A549 treated with AZD9567 at 1 μM for 4 hours (cell line): ENCODE measurements around the gene ANKRD13B. TPM values are rescaled to one million over a fixed set of nuclear protein-coding genes. Genes with fewer than 3 reads are reported as not detected.

ENCODE experiments used
- total RNA-seq: library from RNA; stranded (reverse); fragments of 200-300 nt; extraction: Qiagen RNA extraction; gene quantifications from 5 replicates; pipeline ENCODE4 v1.2.3, GENCODE V29; 2022; ENCODE audit not compliant: insufficient read depth

ANKRD13B gene
- total RNA-seq, result 16.2 to 29.6 TPM (median 27.1 TPM) in 5 replicates

DNA sequence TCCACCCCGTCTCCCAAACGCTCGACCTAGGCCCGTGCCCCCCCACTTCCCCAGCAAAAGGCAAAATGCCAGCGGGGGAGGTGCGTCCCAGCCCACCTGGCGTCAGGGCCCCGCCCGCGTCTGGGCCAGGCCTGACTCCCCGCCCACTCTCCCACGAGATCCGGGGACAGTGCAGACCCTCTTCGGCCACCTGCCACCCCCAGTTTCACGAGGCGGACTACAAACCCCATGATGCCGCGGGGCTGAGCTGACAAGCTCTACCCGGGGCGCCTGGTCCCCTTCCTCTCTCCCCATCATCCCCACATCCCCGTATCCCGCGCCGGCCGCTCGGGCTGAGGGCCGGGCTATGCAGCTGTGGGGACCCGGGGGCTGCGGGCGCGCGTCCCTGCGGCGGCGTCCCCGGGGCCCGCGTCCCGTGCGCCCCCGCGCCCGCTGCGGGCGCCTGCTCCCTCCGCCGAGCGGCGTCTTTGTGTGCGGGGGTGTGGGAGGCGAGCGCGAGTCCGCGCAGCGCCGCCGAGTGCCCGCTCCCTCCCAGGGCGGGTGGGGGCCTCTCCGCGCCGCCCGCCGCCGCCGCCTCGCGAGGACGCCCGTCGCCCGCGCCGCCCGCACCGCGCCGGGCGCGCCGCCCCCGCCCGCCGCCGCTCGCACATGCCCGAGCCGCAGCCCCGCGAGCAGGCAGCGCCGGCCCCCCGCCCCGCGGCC lies at the start of gene ANKRD13B:
ANKRD13B (plus strand) TSS at position 283 of the 702 bp plus-strand sequence. CDS start 490 bp downstream, outside the sequence.

DNA sequence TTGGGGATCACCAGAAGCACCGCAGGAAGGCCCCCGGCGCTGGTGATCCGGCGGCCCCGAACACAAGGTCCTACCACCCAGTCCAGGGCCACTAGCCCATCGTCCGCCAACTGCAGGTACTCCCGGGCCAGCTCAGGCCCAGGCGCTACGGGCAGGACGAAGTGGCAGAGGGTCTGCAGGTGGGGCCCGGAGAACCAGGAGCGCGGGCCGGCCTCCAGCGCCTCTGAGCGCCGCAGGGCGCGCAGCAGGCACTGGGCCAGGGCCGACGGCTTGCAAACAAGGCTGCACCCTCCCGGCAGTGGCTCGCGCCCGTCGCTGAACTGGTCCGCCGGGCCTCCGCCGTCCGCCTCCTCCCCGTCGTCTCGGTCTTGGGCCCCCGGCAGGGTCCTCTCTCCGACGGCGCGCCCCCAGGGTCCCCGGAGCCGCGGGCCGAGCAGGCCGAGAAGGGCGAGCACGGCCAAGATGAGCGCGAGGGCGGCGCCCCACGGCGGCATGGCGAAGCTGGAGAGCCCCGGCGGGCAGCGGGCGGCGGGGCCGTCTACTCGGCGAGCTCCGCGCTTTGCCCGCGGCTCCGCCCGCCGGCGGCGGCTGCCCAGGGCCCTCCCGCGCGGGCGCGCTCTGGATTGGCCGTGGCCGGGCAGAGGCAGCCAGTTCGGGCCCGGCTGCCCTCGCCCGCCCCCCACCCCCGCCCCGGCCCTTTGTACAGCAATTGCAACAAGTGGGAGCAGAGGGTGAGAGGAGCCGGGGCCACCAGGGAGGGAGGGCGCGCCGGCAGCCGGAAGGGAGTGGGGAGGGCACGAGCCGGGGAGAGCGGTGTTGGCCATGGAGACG lies 26.2 kb upstream of the ANKRD13B start, which contains the start of gene ABHD15:
ABHD15 (minus strand) TSS at position 565 of the 831 bp plus-strand sequence; CDS start at position 494, 71 bp downstream.

DNA sequence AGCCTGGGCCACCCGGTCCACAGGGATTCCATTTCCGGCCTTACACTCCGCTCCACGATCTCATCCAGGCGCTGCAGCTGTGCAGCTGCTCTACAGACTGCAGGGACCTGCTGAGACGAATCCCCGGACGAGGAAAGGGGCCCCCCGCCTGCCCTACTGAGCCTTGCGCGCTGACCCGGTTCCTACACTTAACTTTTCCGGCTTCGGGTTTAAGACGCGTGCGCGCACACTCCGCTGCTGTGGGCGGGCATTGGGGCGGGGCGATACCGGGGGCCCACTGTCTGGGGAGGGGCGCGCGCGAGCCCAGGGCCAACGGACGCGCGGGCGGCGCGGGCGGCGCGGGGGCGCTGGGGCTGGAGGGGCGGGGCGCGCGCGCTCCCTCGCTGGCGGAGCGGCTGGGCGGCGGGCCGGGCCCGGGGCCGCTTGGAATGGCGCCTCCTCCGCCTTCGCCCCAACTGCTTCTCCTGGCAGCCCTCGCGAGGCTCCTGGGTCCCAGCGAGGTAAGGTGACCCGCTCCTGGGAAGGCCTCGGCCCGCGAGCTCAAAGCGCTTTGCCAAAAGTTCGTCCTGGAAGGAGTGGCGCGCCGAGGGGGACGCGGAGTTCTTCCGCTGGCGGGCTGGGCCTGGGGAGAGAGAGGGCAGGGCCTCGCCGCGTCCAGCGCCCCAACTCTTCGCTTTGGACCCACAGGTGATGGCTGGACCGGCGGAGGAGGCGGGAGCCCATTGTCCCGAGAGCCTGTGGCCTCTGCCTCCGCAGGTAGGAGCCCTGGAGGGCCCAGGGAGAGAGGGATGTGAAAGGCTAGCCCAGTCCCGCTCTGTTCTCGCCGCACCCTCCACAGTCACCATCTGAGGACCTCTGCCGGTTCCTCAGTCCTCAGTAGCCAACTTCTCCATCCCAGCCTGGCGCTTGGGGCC lies 24.3 kb upstream of the ANKRD13B start, which contains the start of gene TP53I13:
TP53I13 (plus strand) TSS at position 371 of the 914 bp plus-strand sequence; CDS start at position 429, 58 bp downstream.

DNA sequence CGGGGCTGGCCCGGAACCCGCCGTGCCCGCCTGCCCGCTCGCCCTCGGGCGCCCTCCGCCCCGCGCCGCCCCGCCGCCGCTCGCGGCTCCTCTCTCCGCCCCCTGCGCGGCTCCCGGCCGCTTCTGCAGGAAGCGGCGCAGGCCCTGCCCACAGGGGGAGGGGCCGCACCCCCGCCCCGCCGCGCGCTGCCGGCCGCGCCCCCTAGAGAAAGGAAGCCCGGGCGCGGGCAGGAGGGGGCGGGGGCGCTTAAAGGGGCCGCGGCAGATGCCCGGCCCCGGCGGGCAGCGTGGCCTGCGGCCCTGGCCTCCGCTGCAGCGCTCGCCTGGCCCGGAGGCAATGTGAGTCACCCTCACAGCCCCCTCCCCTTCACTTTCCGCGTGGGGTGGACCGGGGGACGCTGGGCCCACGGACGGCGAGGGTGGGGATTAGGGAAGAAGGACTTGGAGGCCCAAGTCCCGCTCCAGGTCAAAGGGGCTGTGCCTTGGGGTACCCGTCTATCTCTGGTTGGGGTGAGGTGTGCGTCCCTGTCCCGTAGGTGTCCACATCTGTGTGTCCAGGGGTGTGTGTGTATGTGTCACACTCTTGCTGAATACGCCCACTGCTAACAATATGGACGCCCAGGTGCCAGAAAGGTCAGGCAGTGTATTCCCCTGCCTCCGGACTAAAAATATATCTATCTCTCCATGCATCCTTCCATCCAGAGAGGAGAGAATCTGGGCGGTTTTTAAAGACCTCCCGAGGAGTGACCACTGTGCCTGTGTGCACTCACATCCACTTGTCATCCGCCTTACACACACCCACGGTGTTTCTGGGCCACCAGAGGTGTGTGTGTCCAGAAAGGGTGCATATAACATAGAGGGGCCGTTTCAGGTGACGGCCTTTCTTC lies 3.2 kb upstream of the ANKRD13B start, which contains the start of gene GIT1:
GIT1 (minus strand) TSS at position 125 of the 887 bp plus-strand sequence. CDS start 270 bp downstream, outside the sequence.

DNA sequence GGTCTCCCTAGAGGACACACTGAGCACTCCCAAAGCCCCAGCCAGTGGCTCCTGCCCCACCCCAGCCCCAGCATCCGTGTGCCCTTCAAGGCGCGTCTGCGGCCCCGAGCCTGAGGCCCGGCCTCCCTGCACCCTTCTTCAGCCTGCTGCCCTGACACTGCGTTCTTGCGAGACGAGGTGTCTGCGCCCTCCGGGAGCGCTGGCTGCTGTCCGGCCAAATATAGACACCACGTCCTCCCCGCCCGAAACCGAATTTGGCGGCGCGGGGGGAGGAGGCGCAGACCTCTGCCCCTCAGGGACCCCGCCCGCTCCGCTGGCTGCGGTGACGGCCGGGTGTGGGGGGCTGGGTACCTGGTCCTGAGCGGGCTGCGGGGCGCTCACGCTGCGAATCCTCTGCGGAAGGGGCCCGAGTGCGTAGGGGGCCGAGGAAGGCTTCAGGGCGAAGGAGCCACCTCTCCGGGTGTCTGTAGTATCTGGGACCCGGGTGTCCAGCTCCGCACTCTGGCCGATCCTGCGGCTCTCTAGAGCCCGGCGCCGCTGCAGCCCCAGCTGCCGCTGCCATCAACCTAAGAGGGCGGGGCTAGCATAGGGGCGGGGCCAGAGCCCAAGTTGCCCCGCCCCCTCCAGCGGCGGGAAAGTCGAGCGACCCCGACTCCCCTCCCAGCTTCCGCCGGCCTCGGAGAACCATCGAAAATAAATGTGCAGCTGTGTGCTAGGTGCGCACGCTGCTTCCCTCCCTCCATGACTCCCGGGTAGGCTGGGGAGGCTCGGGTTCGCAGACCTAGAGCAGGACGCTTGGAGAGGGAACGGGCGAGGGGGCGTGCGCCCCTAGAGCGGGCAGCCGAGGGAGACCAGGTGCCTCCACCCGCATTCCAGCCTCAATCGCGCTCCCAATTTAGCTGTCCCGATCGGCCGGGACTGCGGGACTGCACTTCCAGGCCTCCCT lies 29.7 kb downstream of the ANKRD13B start, which contains the start of gene CORO6:
CORO6 (minus strand) TSS at position 576 of the 946 bp plus-strand sequence. CDS start 1,491 bp downstream, outside the sequence.

Other genes with a start within 250 kb of the ANKRD13B start
- gene TAOK1, start 202.8 kb upstream of the ANKRD13B start, total RNA-seq, result 15.1 to 27.7 TPM (median 24.6 TPM) in 5 replicates
- 20.7 to 28.1 TPM (median 26.1 TPM) in 5 replicates for gene ABHD15, start 26.1 kb upstream of the ANKRD13B start, total RNA-seq
- gene TP53I13, start 24.4 kb upstream of the ANKRD13B start, total RNA-seq, result 73.1 to 108 TPM (median 101 TPM) in 5 replicates
- gene GIT1, start 3.5 kb upstream of the ANKRD13B start, total RNA-seq, result 66.8 to 88.7 TPM (median 83.4 TPM) in 5 replicates
- gene CORO6, start 29.8 kb downstream of the ANKRD13B start, total RNA-seq, result 4.8 to 8.8 TPM (median 6.2 TPM) in 5 replicates